HG03520 (cell line): ENCODE data around the gene CCDC80.
"Not testable (repeated sequence)": the region's sequence is repeated elsewhere in the genome, so short reads cannot be mapped to it uniquely, and the experiment has no call there.

ENCODE experiments used
- ATAC-seq: cut with Tn5 transposase; IDR thresholded peaks from one replicate; pipeline ENCODE4 v1.9.1; 2021; ENCODE audit warnings: mild to moderate bottlenecking, moderate library complexity; ENCODE audit not compliant: unreplicated experiment

CCDC80 gene

DNA sequence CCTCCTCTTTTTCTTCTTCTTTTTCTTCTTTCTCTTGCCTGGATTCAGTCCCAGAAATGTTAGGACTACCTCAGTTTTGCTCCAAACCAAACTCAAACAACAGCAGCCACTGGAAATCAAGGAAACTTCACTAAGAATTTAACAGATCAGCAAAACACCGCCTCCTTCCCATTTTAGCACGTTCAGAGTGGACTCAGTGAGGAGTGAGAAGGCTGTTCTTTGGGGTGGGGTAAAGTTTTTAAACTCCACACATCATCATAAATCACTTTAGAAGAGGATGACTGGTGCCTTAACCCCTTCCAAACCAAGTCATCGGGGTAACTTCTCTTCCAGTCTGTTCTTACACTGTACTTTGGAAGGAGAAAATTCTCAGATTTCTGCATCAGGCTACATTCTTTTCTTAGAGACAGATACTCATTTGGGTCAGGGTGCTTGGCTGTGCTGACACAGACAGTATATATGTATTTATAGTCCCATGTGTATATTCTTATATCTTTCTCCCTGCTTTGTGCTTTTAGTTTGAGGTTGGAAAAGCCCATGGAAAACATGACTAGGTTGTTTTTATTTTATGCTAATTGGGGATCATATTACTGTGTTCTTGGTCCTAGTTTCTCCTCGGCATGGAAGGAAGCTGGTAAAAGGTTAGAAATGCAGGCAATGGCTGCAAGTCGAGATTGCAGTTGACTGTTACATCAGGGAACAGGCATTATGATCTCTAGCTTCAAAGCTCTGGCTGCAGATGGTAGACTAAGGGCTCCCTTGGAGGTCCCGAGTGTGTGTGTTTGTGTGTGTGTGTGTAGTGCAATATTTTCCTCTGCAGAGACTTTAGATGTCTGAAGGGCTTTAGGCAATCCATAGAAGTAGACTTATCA is at the start of gene CCDC80:
Gene CCDC80, minus strand, starts transcription at position 214 of the 872 bp plus-strand sequence. CDS start 1,238 bp downstream, outside the sequence.
- no peak for ATAC-seq

- no peak for ATAC-seq
These were observed 49.0 kb upstream of the CCDC80 start for GRCh38 chr3:112689989-112690388.

DNA sequence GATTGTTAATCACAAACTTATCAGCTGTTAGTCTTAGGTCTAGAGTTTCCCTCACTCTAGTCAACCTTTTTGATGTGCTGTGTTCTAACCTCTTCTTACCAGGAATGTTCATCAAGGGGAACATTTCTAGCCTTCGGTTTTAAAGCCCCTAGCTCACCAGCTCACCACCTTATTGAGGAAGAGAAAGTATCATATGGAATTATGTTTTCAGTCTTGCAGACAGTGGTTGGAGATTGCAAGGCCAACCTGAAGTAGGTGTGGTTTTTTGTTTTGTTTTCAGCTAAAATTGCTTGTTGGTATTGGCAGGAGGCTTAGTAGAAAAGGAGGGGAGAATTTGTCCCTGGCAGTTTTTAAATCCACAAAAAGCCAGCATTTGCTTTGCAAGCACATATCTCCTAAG is 48.4 kb upstream of the CCDC80 start:
- ATAC-seq, result no peak

DNA sequence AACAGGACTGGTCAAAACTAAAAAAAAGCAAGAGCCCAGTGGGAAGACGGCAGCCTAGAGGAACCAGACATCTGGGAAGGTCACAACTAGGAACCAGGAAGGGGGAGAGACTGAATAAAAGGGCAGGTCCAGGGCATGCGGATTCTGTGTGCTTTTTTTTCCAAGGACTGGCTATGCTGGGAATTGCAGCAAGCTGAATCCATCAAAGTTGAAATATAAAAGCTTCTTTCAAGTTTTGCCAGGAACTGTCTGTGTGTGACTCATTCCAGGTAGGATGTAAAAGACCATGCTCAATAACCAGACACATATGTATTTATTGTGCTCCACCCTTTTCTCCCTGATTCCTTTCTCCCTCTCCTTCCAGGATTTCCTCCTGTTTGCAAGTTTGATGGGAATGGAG is 47.9 kb upstream of the CCDC80 start:
- no peak for ATAC-seq

- ATAC-seq, result no peak
These were observed 47.3 kb upstream of the CCDC80 start for GRCh38 chr3:112688085-112688769.

DNA sequence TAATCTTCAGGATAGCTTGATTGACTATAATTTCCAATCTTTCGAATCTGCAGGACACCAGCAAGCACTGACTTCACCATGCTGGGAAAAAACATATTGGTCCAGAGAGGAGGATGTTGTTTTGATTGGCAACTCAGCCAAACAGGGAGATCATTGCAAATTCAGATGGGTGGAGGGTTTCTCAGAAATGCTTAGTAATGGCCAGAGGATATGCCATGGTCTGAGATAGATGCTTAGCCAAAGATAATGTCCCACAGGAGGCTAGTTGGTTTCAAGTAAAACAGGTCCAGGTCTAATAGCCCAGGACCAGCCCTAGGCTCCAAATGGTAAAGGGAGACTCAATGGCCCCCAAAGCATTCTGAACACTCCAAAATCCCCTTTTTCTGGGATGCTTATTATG is 46.7 kb upstream of the CCDC80 start:
- ATAC-seq, result no peak

- no peak for ATAC-seq
These were observed 46.3 kb upstream of the CCDC80 start for GRCh38 chr3:112687211-112687610.

GRCh38 chr3:112685956-112686799 is 45.2 kb upstream of the CCDC80 start:
- ATAC-seq, result no peak

DNA sequence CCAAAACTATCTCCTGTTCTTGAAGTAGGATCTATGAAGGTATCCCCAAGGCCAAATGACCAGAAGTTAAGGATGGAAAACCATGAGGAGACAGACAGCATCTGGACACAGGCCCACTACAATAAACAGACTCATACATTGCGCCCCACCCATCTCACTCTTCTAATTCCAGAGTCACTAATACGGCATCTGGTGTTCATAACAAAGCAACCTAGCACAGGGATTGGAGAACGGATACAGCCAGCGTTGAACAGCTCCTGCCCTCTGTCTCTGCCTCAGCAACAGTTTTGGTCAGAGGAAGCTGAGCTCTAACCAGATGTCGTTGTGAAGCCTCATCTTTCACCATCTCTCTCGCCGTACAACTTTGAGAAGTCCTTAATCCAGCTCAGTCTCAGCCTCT is 44.5 kb upstream of the CCDC80 start:
- no peak for ATAC-seq

DNA sequence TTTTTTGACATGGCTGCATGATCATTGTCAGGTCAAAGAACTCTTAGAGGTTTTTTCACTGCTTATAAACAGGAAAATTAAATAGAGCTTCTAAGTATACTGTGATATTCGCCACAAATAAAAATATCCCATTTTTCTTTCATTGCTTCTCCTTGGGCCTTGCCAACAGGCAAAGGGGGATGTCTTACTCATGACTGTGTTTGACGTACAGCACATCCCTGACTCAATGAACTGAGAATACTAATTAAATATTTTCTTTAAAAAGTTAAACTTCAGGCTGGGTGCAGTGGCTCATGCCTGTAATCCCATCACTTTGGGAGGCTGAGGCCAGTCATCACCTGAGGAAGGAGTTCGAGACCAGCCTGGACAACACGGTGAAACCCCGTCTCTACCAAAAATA is 41.4 kb upstream of the CCDC80 start:
- no peak for ATAC-seq

GRCh38 chr3:112681822-112682325 is 40.9 kb upstream of the CCDC80 start:
- no peak for ATAC-seq

DNA sequence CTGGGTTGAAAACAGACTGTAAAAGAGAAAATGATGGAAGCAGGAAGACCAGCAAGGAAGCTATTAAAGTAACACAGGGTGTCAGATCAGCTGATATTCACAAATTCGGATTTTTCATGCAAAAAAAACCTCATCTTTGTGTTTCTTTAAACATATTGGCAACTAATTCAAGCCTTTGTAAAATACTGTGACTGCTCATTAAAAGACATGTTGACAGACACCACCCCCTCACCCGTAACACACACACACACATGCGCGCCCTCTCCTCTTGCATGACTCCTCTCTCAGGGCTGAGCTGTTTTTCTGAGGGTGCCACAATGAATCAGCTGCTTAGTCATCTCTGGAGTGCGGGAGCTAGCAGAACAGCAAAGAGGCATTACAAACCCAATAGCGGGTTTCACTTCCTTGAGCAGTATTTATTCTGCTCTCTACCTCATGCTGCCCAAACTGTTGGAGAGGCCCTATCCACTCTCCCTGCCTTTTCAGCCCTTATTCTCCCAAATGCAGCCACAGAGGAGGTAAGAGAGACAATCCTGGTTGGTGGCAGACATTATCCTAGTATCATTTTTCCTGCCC is 35.8 kb upstream of the CCDC80 start:
- ATAC-seq, result peak; percentile 98

DNA sequence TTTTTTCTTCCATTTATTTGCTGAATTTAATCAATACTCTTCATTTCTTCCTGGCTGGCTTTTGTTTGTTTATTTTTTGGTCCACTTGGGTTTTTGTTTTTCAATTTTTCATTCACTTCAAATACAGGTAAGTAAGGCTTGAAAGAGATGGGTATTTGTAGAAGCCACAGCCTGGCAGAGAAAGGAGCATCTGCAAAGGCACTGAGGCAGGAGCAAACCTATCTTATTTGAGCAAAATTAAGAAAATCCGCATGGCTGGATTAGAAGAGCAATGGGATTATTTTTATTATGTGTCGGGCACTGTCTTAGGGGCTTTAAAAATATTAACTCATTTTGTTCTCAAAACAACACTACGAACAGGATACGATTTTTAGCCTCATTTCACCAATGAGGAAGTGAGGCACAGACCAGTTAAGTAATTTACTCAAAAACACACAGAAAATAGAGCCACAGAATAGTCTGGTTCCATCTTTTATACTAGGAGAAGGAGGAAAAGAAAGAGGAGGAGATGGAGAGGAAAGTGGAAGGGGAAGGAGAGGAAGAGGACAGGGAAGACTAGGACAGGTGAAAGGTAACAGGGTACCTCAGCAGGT is 35.1 kb upstream of the CCDC80 start:
- ATAC-seq, result no peak

- no peak for ATAC-seq
These were observed 34.4 kb upstream of the CCDC80 start for GRCh38 chr3:112675349-112675748.

DNA sequence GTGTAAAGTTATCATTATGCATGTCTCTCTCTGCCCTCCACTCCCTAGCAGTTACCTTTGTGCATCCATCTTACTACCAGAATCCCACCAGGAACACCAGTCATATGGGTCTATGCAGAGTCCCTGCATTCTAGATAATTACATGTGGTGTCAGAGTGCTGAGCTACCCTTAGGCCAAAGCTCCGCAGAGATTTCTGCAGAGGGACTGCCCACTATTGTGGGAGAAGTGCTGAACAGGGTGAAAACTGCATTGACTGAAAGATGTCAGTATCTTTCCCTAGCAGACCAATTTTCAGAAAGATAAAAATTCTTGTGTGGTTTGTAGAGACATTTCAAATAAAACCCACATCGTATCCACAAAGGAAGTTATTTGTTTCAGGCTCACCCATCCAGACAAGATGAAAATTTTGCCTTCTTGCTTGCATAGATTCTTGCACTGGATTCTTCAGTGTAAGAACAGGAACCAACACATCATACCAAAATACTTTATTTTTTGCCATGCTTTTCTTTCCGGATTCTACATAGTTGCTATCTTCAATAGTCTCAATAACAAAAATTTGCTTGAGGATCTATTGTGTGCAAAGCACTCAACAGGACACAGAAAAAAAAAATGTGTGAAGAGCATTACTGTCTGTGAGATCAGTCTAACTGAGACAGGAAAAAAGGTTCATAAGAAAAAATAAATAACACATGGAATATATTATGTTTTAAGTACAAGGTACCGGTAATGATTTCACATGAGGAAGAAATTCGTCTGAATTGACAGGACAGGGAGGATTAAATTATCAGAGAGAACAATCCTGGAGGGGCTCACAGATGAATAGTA is 32.0 kb upstream of the CCDC80 start:
- no peak for ATAC-seq

GRCh38 chr3:112671930-112672715 is 31.2 kb upstream of the CCDC80 start:
- no peak for ATAC-seq

DNA sequence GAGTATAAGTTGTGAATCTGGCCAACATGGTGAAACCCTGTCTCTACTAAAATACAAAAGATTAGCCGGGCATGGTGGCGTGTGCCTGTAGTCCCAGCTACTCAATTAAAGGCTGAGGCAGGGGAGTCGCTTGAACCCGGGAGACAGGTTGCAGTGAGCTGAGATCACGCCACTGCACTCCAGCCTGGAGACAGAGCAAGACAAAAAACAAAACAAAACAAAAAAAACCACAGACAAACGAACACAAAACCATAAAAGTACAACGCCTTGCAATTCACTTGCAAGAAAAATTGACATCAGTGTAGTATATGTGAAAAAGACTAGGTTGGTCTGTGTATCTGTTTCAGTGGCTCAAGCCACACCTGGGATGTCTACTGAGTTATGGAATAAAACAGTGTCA is 29.9 kb upstream of the CCDC80 start:
- no peak for ATAC-seq

DNA sequence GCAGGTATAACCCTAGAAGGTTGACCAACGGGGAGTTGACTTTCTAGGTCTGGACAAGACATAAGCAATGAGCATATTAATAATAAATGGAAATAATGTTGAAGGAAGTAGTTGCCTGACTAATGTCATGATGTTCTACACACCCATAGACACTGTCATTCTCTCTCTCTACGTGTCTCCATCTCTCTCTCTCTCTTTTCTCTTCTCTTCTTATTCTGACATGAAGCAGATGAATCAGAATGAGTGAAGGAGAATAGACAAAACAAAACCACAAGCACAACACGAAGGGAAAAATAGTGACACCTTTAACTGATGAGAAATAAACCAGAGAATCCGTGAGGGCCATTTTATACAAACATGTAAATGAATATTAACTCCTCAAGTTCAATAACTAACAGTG is 26.7 kb upstream of the CCDC80 start:
- ATAC-seq, result no peak

GRCh38 chr3:112665009-112665408 is 24.1 kb upstream of the CCDC80 start:
- ATAC-seq, result not testable (repeated sequence)
